Peyer's patch (tissue), 4 donors: ENCODE data around the gene B3GAT3.

Source experiments
- CTCF ChIP-seq, 6 experiments: fragments of 450-650 bp in 4 of 6; fragments of 200-600 bp in 2 of 6; sonication (generic) in 1 of 6; IDR thresholded peaks; one replicate each; pipeline ENCODE4 v1.5.1; 2017 to 2019; ENCODE audit warnings: antibody characterized with exemption in 6 of 6, mild to moderate bottlenecking in 3 of 6, moderate library complexity in 1 of 6
- POLR2A ChIP-seq, 2 donors: fragments of 450-650 bp; IDR thresholded peaks; one replicate each; pipeline ENCODE4 v1.5.1; 2017; ENCODE audit warnings: antibody characterized with exemption in 2 of 2, mild to moderate bottlenecking in 2 of 2, moderate library complexity in 2 of 2

DNA sequence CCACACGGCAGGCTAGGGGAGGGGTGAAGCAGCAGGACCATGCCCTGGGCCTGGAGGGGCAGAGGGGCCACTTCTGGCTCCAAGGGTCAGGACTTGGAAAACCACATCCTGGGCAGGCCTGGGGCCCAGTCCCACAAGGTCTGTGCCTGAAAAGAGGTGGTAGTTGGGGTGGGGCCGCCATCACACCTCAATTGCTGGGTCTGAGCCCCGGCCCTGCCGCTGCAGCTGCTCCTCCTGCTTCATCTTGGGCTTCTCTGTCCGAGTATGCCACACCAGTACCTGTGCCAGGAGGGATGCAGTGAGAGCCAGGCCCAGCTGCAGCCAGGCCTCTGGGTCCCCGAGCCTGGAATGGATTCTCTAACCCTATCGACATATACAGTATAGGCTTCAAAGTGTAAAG is 6.3 kb downstream of the B3GAT3 start:
- TF ChIP-seq CTCF (IDR thresholded peaks at IDR 0.05) (no peak), POLR2A (IDR thresholded peaks at IDR 0.05) (no peak)
